MCF 10A (cell line): Measurements from ENCODE around the gene CHRNA10. TPM values are rescaled to one million over a fixed set of nuclear protein-coding genes. Genes with fewer than 3 reads are reported as not detected.

Experiments used
- BruUV-seq: library from RNA; stranded (reverse); fragments of 400-500 nt; replicated peaks from 2 replicates; lab custom pipeline; 2021; lab: Mats Ljungman, UMichigan
- CTCF ChIA-PET: fragments of 300-600 bp; sonication (Branson Sonifier 250); formaldehyde crosslinking; extraction: SDS; loops from one replicate; lab custom pipeline; 2021; ENCODE audit warnings: antibody characterized with exemption, inconsistent platforms; lab: Yijun Ruan, JAX
- POLR2A ChIA-PET: fragments of 300-600, 350-650 bp; sonication (Branson Sonifier 250); formaldehyde crosslinking; extraction: SDS; loops from one replicate; lab custom pipeline; 2020; ENCODE audit warnings: antibody characterized with exemption, inconsistent platforms; lab: Yijun Ruan, JAX
- DNase-seq: peaks from one replicate; pipeline ENCODE4 v3.0.0-alpha.2; 2018; ENCODE audit not compliant: unreplicated experiment
- H3K27ac Mint-ChIP-seq: one replicate; pipeline ENCODE4 v1.8.0; 2022; ENCODE audit warnings: mild to moderate bottlenecking, low read depth, mixed read lengths; ENCODE audit not compliant: unreplicated experiment
- H3K27me3 Mint-ChIP-seq: one replicate; pipeline ENCODE4 v1.8.0; 2022; ENCODE audit warnings: mixed read lengths; ENCODE audit not compliant: insufficient read depth, unreplicated experiment
- H3K36me3 Mint-ChIP-seq: one replicate; pipeline ENCODE4 v1.8.0; 2022; ENCODE audit warnings: mild to moderate bottlenecking, moderate library complexity, mixed read lengths; ENCODE audit not compliant: insufficient read depth, unreplicated experiment
- H3K4me1 Mint-ChIP-seq: one replicate; pipeline ENCODE4 v1.8.0; 2022; ENCODE audit warnings: mixed read lengths; ENCODE audit not compliant: insufficient read depth, unreplicated experiment
- H3K4me3 Mint-ChIP-seq: one replicate; pipeline ENCODE4 v1.8.0; 2022; ENCODE audit warnings: mild to moderate bottlenecking, moderate library complexity, mixed read lengths; ENCODE audit not compliant: unreplicated experiment
- H3K9me3 Mint-ChIP-seq: one replicate; pipeline ENCODE4 v1.8.0; 2022; ENCODE audit warnings: mixed read lengths; ENCODE audit not compliant: unreplicated experiment
- CTCF ChIP-seq: fragments of 200-600 bp; IDR thresholded peaks from one replicate; pipeline ENCODE4 v1.8.0; 2022; ENCODE audit warnings: antibody characterized with exemption, mild to moderate bottlenecking; ENCODE audit not compliant: unreplicated experiment
- intact Hi-C: fragments of 100-400 bp; cut with micrococcal nuclease; formaldehyde crosslinking; loops from 2 replicates; pipeline ENCODE4 v1.14.1; 2022
- total RNA-seq: library from RNA; stranded (reverse); gene quantifications from 2 replicates; pipeline ENCODE4 v1.2.3, GENCODE V29; 2022

CHRNA10 gene
- total RNA-seq, 1 experiment from 2014 or later, result 2.5 TPM

GRCh38 chr11:3674189-3674588 is 3.0 kb upstream of the CHRNA10 start:
- intact Hi-C loops, result no loop called here
- POLR2A ChIA-PET, result interaction anchor here (1.2 kb wide), 1 partner anchor 36 kb away, joined by 3 read pairs; no protein-coding TSS in a partner anchor
- H3K27ac Mint-ChIP-seq, result no peak overlapping the region
- H3K4me3 Mint-ChIP-seq, result no peak overlapping the region
- no TSS peak for BruUV-seq
- no peaks in the 10 kb centered on the region for H3K27me3 Mint-ChIP-seq
- no peaks in the 10 kb centered on the region for H3K9me3 Mint-ChIP-seq
- DNase-seq, result peak; percentile 59
- no peaks in the 10 kb centered on the region for H3K4me1 Mint-ChIP-seq
- peaks cover 69% of the 10 kb centered on the region for H3K36me3 Mint-ChIP-seq
- no peak for TF ChIP-seq CTCF
- CTCF ChIA-PET, result interaction anchor here (0.5 to 1.4 kb wide), 6 partner anchors 9 to 163 kb away, joined by 3 to 6 read pairs (median 3); no protein-coding TSS in a partner anchor

- no peak overlapping the region for H3K27ac Mint-ChIP-seq
- DNase-seq, result no peak
- H3K27me3 Mint-ChIP-seq, result no peaks in the 10 kb centered on the region
- no peak overlapping the region for H3K4me3 Mint-ChIP-seq
- peaks cover 54% of the 10 kb centered on the region for H3K36me3 Mint-ChIP-seq
- no peak for TF ChIP-seq CTCF
- H3K9me3 Mint-ChIP-seq, result no peaks in the 10 kb centered on the region
- ChIA-PET CTCF (no interaction called here), POLR2A (no interaction called here)
- H3K4me1 Mint-ChIP-seq, result no peaks in the 10 kb centered on the region
- no TSS peak for BruUV-seq
- intact Hi-C loops, result no loop called here
Observed at GRCh38 chr11:3669742-3670183, 1.4 kb downstream of the CHRNA10 start.

- BruUV-seq, result no TSS peak
- POLR2A ChIA-PET, result no interaction called here
- Mint-ChIP-seq H3K27ac (no peak overlapping the region), H3K27me3 (no peaks in the 10 kb centered on the region), H3K36me3 (peaks cover 48% of the 10 kb centered on the region), H3K9me3 (no peaks in the 10 kb centered on the region), H3K4me3 (no peak overlapping the region), H3K4me1 (no peaks in the 10 kb centered on the region)
- CTCF ChIA-PET, result no interaction called here
- intact Hi-C loops, result no loop called here
- no peak for TF ChIP-seq CTCF
- no peak for DNase-seq
Observed at GRCh38 chr11:3669128-3669527, 2.1 kb downstream of the CHRNA10 start.

GRCh38 chr11:3667149-3668035 is 3.8 kb downstream of the CHRNA10 start:
- Mint-ChIP-seq H3K9me3 (peaks cover 7% of the 10 kb centered on the region), H3K27ac (no peak overlapping the region), H3K4me3 (no peak overlapping the region), H3K36me3 (peaks cover 30% of the 10 kb centered on the region), H3K4me1 (no peaks in the 10 kb centered on the region), H3K27me3 (no peaks in the 10 kb centered on the region)
- no peak for TF ChIP-seq CTCF
- no TSS peak for BruUV-seq
- ChIA-PET POLR2A (interaction anchor here (0.6 kb wide), 2 partner anchors 12 to 67 kb away, joined by 3 read pairs; no protein-coding TSS in a partner anchor), CTCF (no interaction called here)
- no peak for DNase-seq
- intact Hi-C loops, result no loop called here
